Measurements from ENCODE around the gene FOXI1. TPM values are rescaled to one million over a fixed set of nuclear protein-coding genes. Genes with fewer than 3 reads are reported as not detected.

The FOXI1 gene
- total RNA-seq, 1 experiment from 2014 or later = not detected

DNA sequence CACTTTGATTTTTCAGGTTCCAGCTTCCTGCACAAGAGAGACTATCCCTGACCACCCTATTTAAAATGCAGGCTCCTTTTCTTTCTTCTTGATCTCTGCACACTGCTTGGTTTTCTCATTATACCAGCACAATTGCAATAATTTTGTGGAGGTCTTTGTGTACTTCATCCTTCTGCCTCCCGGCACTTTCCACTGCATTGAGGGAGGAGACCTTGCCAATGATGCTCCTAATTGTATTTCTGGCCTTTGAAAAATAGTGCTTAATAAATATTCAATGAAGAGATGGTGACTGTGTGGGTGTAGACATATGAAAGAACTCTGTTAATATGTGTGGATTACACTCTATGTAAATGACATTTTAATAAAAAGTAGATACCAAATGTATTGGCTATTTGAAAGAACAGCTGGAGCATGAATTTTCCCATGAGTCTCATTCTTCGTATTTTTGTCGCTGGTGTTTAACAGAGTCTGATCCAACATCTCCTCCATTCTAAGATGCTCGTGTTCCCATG lies 42.1 kb downstream of the FOXI1 start:
- Histone ChIP-seq H3K36me3 (ENCODE audit: control insufficient read depth in 1 of 2, insufficient read depth in 2 of 2, low read length in 2 of 2) (no peaks in the 10 kb centered on the region), H3K9me2 (ENCODE audit: insufficient read depth) (no peaks in the 10 kb centered on the region), H3K79me2 (ENCODE audit: insufficient read depth, low read length) (no peaks in the 10 kb centered on the region), H3K4me3 (replicated peaks in 1 of 2; ENCODE audit: low read depth in 1 of 2, low read length in 2 of 2) (no peak overlapping the region), H3K9ac (ENCODE audit: low read length) (no peak overlapping the region), H3K4me2 (ENCODE audit: low read length) (no peak overlapping the region), H4K20me1 (ENCODE audit: insufficient read depth) (no peaks in the 10 kb centered on the region), H3K27ac (ENCODE audit: low read depth, low read length) (no peak overlapping the region), H3K9me3 (ENCODE audit: control insufficient read depth in 1 of 2, insufficient read depth in 1 of 2, low read depth in 1 of 2, low read length in 2 of 2) (no peaks in the 10 kb centered on the region), H3K27me3 (ENCODE audit: insufficient read depth, low read length) (no peaks in the 10 kb centered on the region), H2AFZ (ENCODE audit: low read depth, low read length, poor library complexity, severe bottlenecking) (no peak overlapping the region), H3K4me1 (ENCODE audit: control insufficient read depth in 1 of 2, insufficient read depth in 2 of 2, low read length in 2 of 2) (peaks cover 14 to 21% of the 10 kb centered on the region in 2 experiments)
- ATAC-seq (no peak), DNase-seq (ENCODE audit: low read depth, low spot score) (no peak)
- POLR2A ChIA-PET = no interaction called here
- RAD21 ChIA-PET (ENCODE audit: low non-redundant PET in 1 of 2, low total read pairs in 2 of 2, uncharacterized antibody in 2 of 2, unreplicated experiment in 2 of 2) = no interaction called here
- CTCF ChIA-PET = no interaction called here
- intact Hi-C loops (cut with micrococcal nuclease) = no loop called here
- TF ChIP-seq, protein P1, sequence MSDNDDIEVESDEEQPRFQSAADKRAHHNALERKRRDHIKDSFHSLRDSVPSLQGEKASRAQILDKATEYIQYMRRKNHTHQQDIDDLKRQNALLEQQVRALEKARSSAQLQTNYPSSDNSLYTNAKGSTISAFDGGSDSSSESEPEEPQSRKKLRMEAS (IDR thresholded peaks at IDR 0.05) = no peak
- TF ChIP-seq, protein P2, sequence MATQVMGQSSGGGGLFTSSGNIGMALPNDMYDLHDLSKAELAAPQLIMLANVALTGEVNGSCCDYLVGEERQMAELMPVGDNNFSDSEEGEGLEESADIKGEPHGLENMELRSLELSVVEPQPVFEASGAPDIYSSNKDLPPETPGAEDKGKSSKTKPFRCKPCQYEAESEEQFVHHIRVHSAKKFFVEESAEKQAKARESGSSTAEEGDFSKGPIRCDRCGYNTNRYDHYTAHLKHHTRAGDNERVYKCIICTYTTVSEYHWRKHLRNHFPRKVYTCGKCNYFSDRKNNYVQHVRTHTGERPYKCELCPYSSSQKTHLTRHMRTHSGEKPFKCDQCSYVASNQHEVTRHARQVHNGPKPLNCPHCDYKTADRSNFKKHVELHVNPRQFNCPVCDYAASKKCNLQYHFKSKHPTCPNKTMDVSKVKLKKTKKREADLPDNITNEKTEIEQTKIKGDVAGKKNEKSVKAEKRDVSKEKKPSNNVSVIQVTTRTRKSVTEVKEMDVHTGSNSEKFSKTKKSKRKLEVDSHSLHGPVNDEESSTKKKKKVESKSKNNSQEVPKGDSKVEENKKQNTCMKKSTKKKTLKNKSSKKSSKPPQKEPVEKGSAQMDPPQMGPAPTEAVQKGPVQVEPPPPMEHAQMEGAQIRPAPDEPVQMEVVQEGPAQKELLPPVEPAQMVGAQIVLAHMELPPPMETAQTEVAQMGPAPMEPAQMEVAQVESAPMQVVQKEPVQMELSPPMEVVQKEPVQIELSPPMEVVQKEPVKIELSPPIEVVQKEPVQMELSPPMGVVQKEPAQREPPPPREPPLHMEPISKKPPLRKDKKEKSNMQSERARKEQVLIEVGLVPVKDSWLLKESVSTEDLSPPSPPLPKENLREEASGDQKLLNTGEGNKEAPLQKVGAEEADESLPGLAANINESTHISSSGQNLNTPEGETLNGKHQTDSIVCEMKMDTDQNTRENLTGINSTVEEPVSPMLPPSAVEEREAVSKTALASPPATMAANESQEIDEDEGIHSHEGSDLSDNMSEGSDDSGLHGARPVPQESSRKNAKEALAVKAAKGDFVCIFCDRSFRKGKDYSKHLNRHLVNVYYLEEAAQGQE (IDR thresholded peaks at IDR 0.05; ENCODE audit: low read depth) = no peak
- TF ChIP-seq EGR1 (IDR thresholded peaks at IDR 0.05; ENCODE audit: low read depth) (no peak), ZFX (IDR thresholded peaks at IDR 0.05) (no peak), SP1 (IDR thresholded peaks at IDR 0.05; ENCODE audit: low read depth) (no peak), RAD21 (IDR thresholded peaks at IDR 0.05; ENCODE audit: low read depth) (no peak), FOSL1 (IDR thresholded peaks at IDR 0.05; ENCODE audit: low read depth) (no peak), POLR2AphosphoS5 (IDR thresholded peaks at IDR 0.05; ENCODE audit: low read depth, low read length) (no peak), YY1 (IDR thresholded peaks at IDR 0.05; ENCODE audit: extremely low read depth, insufficient replicate concordance, low read depth, low read length) (no peak), CBX3 (IDR thresholded peaks at IDR 0.05; ENCODE audit: low read depth) (no peak), TCF7L2 (IDR thresholded peaks at IDR 0.05; ENCODE audit: borderline replicate concordance, extremely low read depth, insufficient read depth, insufficient read length) (no peak), POLR2A (IDR thresholded peaks at IDR 0.05; ENCODE audit: borderline replicate concordance, extremely low read depth, insufficient read depth, insufficient read length) (no peak), ELF1 (IDR thresholded peaks at IDR 0.05; ENCODE audit: borderline replicate concordance, low read depth) (no peak), JUND (IDR thresholded peaks at IDR 0.05) (no peak), EZH2phosphoT487 (IDR thresholded peaks at IDR 0.05; ENCODE audit: borderline replicate concordance) (no peak), SIN3A (IDR thresholded peaks at IDR 0.05; ENCODE audit: low read depth) (no peak), CEBPB (IDR thresholded peaks at IDR 0.05; ENCODE audit: low read depth) (no peak), EZH2 (IDR thresholded peaks at IDR 0.05) (no peak)
- TF ChIP-seq, protein P3, sequence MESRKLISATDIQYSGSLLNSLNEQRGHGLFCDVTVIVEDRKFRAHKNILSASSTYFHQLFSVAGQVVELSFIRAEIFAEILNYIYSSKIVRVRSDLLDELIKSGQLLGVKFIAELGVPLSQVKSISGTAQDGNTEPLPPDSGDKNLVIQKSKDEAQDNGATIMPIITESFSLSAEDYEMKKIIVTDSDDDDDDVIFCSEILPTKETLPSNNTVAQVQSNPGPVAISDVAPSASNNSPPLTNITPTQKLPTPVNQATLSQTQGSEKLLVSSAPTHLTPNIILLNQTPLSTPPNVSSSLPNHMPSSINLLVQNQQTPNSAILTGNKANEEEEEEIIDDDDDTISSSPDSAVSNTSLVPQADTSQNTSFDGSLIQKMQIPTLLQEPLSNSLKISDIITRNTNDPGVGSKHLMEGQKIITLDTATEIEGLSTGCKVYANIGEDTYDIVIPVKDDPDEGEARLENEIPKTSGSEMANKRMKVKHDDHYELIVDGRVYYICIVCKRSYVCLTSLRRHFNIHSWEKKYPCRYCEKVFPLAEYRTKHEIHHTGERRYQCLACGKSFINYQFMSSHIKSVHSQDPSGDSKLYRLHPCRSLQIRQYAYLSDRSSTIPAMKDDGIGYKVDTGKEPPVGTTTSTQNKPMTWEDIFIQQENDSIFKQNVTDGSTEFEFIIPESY (IDR thresholded peaks at IDR 0.05; ENCODE audit: extremely low read depth, insufficient replicate concordance, low read length) = no peak
- TF ChIP-seq, protein P4, sequence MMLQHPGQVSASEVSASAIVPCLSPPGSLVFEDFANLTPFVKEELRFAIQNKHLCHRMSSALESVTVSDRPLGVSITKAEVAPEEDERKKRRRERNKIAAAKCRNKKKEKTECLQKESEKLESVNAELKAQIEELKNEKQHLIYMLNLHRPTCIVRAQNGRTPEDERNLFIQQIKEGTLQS (IDR thresholded peaks at IDR 0.05) = no peak
- BruUV-seq (replicated peaks) = no TSS peak

Data from HCT116 (cell line).